Measurements from ENCODE around the gene VMP1.

GRCh38 chr17:59842901-59843652 lies 135.6 kb downstream of the VMP1 start:
- TF ChIP-seq ZBTB7A (IDR thresholded peaks at IDR 0.05; ENCODE audit: low read depth): no peak
- TF ChIP-seq RAD21 (IDR thresholded peaks at IDR 0.05; ENCODE audit: low read depth): no peak
- TF ChIP-seq TAF1 (IDR thresholded peaks at IDR 0.05; ENCODE audit: low read depth): no peak
